ENCODE measurements around the gene NFKB1.

NFKB1 gene

DNA sequence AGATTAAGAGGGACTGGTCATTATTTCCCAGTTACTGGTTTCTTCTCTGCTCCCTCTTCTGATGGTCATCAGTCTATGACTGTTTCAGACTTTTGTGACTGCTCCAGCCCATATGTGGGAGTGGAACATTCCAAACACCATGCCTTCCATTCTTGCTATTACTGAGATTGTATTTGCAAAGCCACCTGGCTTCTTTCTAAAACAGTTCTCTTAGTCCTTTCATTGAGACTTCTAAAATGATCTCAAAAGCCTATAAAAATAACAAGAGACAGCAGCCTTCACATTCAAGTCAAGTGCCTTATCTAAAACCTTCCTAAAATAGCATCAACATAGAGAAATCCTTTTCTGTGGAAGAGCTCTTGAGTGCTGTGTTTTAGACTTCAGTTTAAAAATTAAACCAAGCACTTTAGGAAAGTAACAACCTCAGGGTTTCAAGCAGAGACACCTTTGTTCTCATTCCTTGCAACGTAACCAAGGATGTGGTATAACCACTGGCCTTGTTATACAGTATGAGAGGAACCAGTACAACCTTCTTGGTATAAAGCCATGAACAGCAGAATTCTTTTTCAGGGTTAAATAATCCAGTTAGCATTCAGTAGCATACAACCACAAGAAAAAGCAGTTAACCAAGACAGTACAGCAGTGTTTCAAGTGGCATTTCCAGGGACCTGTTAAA, 97.1 kb downstream of the NFKB1 start:
- no peaks in the 10 kb centered on the region for H3K27me3 ChIP-seq
- H3K4me1 ChIP-seq: no peaks in the 10 kb centered on the region
- DNase-seq: no peak
- no peak overlapping the region for H3K27ac ChIP-seq
- no peaks in the 10 kb centered on the region for H3K9me3 ChIP-seq
- intact Hi-C loops (cut with DNase I; ENCODE audit: low total_unique reads): no loop called here
- no peak overlapping the region for H3K4me3 ChIP-seq
- H3K36me3 ChIP-seq: peaks cover 68 to 89% (median 82%) of the 10 kb centered on the region in 3 donors
- TF ChIP-seq, protein P1, sequence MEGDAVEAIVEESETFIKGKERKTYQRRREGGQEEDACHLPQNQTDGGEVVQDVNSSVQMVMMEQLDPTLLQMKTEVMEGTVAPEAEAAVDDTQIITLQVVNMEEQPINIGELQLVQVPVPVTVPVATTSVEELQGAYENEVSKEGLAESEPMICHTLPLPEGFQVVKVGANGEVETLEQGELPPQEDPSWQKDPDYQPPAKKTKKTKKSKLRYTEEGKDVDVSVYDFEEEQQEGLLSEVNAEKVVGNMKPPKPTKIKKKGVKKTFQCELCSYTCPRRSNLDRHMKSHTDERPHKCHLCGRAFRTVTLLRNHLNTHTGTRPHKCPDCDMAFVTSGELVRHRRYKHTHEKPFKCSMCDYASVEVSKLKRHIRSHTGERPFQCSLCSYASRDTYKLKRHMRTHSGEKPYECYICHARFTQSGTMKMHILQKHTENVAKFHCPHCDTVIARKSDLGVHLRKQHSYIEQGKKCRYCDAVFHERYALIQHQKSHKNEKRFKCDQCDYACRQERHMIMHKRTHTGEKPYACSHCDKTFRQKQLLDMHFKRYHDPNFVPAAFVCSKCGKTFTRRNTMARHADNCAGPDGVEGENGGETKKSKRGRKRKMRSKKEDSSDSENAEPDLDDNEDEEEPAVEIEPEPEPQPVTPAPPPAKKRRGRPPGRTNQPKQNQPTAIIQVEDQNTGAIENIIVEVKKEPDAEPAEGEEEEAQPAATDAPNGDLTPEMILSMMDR (IDR thresholded peaks at IDR 0.05): no peak

GRCh38 chr4:102598762-102599374, 97.7 kb downstream of the NFKB1 start:
- Histone ChIP-seq H3K27me3 (no peaks in the 10 kb centered on the region), H3K36me3 (peaks cover 68 to 95% (median 82%) of the 10 kb centered on the region in 3 donors), H3K9me3 (no peaks in the 10 kb centered on the region), H3K4me3 (no peak overlapping the region), H3K27ac (no peak overlapping the region), H3K4me1 (no peaks in the 10 kb centered on the region)
- DNase-seq: no peak
- TF ChIP-seq, protein P1 (IDR thresholded peaks at IDR 0.05): no peak
- intact Hi-C loops (cut with DNase I; ENCODE audit: low total_unique reads): no loop called here

DNA sequence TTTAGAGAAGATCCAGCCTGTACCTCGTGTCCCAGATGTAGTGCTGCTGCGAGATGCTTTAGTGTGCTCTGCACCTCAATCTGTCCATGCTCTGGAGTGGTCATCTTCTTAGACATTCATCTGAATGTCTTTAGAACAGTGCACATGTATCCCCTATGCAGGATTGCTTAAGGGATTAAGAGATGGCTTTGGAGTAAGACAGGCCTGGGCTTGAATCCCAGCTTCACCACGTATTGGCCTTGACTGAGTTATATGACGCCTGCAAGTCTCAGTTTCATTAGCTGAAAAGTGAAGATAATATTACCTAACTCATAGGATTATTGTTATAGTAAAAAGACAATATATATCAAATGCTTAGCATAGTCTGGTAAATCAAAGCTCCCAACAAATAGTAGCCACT, 98.3 kb downstream of the NFKB1 start:
- no peaks in the 10 kb centered on the region for H3K27me3 ChIP-seq
- no peak overlapping the region for H3K27ac ChIP-seq
- no peak for DNase-seq
- peaks cover 67 to 97% (median 79%) of the 10 kb centered on the region in 3 donors for H3K36me3 ChIP-seq
- intact Hi-C loops (cut with DNase I; ENCODE audit: low total_unique reads): no loop called here
- no peak overlapping the region for H3K4me3 ChIP-seq
- H3K9me3 ChIP-seq: no peaks in the 10 kb centered on the region
- TF ChIP-seq, protein P1 (IDR thresholded peaks at IDR 0.05): no peak
- no peaks in the 10 kb centered on the region for H3K4me1 ChIP-seq

GRCh38 chr4:102599886-102600285, 98.7 kb downstream of the NFKB1 start:
- intact Hi-C loops (cut with DNase I; ENCODE audit: low total_unique reads): no loop called here
- no peaks in the 10 kb centered on the region for H3K4me1 ChIP-seq
- no peaks in the 10 kb centered on the region for H3K27me3 ChIP-seq
- no peaks in the 10 kb centered on the region for H3K9me3 ChIP-seq
- H3K4me3 ChIP-seq: no peak overlapping the region
- DNase-seq: no peak
- TF ChIP-seq, protein P1 (IDR thresholded peaks at IDR 0.05): no peak
- H3K27ac ChIP-seq: no peak overlapping the region
- H3K36me3 ChIP-seq: peaks cover 62 to 97% (median 76%) of the 10 kb centered on the region in 3 donors

GRCh38 chr4:102600689-102601088, 99.5 kb downstream of the NFKB1 start:
- TF ChIP-seq, protein P1 (IDR thresholded peaks at IDR 0.05): no peak
- H3K4me1 ChIP-seq: no peaks in the 10 kb centered on the region
- no peaks in the 10 kb centered on the region for H3K9me3 ChIP-seq
- H3K36me3 ChIP-seq: peaks cover 54 to 91% (median 68%) of the 10 kb centered on the region in 3 donors
- H3K4me3 ChIP-seq: no peak overlapping the region
- no peak for DNase-seq
- no peaks in the 10 kb centered on the region for H3K27me3 ChIP-seq
- no peak overlapping the region for H3K27ac ChIP-seq
- intact Hi-C loops (cut with DNase I; ENCODE audit: low total_unique reads): no loop called here

Data from tibial artery (tissue), 4 donors.